Gastrocnemius medialis (tissue), 4 donors: ENCODE measurements around the gene PSAT1. TPM values are rescaled to one million over a fixed set of nuclear protein-coding genes. Genes with fewer than 3 reads are reported as not detected.

Experiments
- ATAC-seq, 2 donors: fragments of 150-250 bp; one replicate each; pipeline ENCODE4 v1.9.1; 2016
- DNase-seq, 2 donors: peaks; one replicate each; pipeline ENCODE4 v3.0.0-alpha.2; 2019
- H3K27ac ChIP-seq, 4 donors: fragments of 200-600 bp; sonication (generic); 1 replicate in 1 of 4; 2 replicates in 3 of 4; pipeline ENCODE4 v1.5.1; 2016 to 2018; ENCODE audit warnings: mild to moderate bottlenecking in 2 of 4, moderate library complexity in 1 of 4
- H3K27me3 ChIP-seq, 3 donors: fragments of 200-600 bp; sonication (generic) in 2 of 3; 1 replicate in 1 of 3; 2 replicates in 2 of 3; pipeline versions ENCODE4 v1.5.1 to v1.6.0; 2016 to 2019; ENCODE audit warnings: mild to moderate bottlenecking in 1 of 3, moderate library complexity in 1 of 3
- H3K36me3 ChIP-seq, 2 donors: fragments of 200-600 bp; sonication (generic) in 1 of 2; one replicate each; pipeline ENCODE4 v1.5.1; 2017 to 2018
- H3K4me1 ChIP-seq, 2 donors: fragments of 200-600 bp; sonication (generic) in 1 of 2; one replicate each; pipeline ENCODE4 v1.5.1; 2016 to 2017; ENCODE audit warnings: mild to moderate bottlenecking in 2 of 2
- H3K4me3 ChIP-seq, 4 donors: fragments of 200-600 bp; sonication (generic) in 3 of 4; 1 replicate in 1 of 4; 2 replicates in 3 of 4; pipeline ENCODE4 v1.5.1; 2016 to 2019; ENCODE audit warnings: mild to moderate bottlenecking in 2 of 4
- H3K9me3 ChIP-seq, 3 donors: fragments of 200-600 bp; sonication (generic) in 2 of 3; 1 replicate in 1 of 3; 2 replicates in 2 of 3; pipeline ENCODE4 v1.5.1; 2016 to 2019
- CTCF ChIP-seq, 5 experiments: fragments of 450-650 bp in 3 of 5; fragments of 200-600 bp in 2 of 5; sonication (generic) in 2 of 5; IDR thresholded peaks in 4 of 5; conservative IDR thresholded peaks in 1 of 5; 1 replicate in 4 of 5; 2 replicates in 1 of 5; pipeline ENCODE4 v1.5.1; 2016 to 2019; ENCODE audit warnings: antibody characterized with exemption in 5 of 5, mild to moderate bottlenecking in 3 of 5, moderate library complexity in 3 of 5
- POLR2A ChIP-seq, 2 donors: fragments of 450-650 bp; IDR thresholded peaks; one replicate each; pipeline ENCODE4 v1.6.1; 2017; ENCODE audit warnings: antibody characterized with exemption in 2 of 2, mild to moderate bottlenecking in 2 of 2, moderate library complexity in 2 of 2
- in situ Hi-C, 4 donors: fragments of 200-750 bp; cut with MboI; loops; one replicate each; pipeline versions ENCODE4 v1.15.0 to v1.8.0; 2017; ENCODE audit warnings: low sequenced_read_pairs in 4 of 4
- intact Hi-C: fragments of 100-400 bp; cut with DNase I; formaldehyde crosslinking; loops from one replicate; pipeline ENCODE4 v1.15.1; 2023; ENCODE audit warnings: low total_unique reads
- total RNA-seq, 4 donors: library from RNA; depleted of rRNA; stranded (reverse); fragments of >200 nt; gene quantifications; one replicate each; pipeline versions ENCODE4 v1.1.0 to v1.2.3, GENCODE V29; 2016

Gene PSAT1
- total RNA-seq, 4 donors from 2014 or later = 0.33 to 0.52 TPM; not detected in 2

GRCh38 chr9:78316166-78316892 is 19.4 kb downstream of the PSAT1 start:
- Histone ChIP-seq H3K27ac (no peak overlapping the region), H3K4me1 (no peaks in the 10 kb centered on the region), H3K27me3 (no peaks in the 10 kb centered on the region), H3K9me3 (no peaks in the 10 kb centered on the region), H3K36me3 (no peaks in the 10 kb centered on the region), H3K4me3 (no peak overlapping the region)
- DNase-seq (no peak), ATAC-seq (no peak)
- TF ChIP-seq POLR2A (IDR thresholded peaks at IDR 0.05) = no peak
- TF ChIP-seq CTCF (IDR thresholded peaks at IDR 0.05 in 4 of 5, conservative IDR thresholded peaks at IDR 0.05 in 1 of 5) = no peak
- in situ Hi-C loops = no loop called here
- intact Hi-C loops = no loop called here

- intact Hi-C loops = no loop called here
- H3K36me3 ChIP-seq = no peaks in the 10 kb centered on the region
- no peak overlapping the region for H3K4me3 ChIP-seq
- DNase-seq = no peak
- H3K9me3 ChIP-seq = no peaks in the 10 kb centered on the region
- H3K27ac ChIP-seq = no peak overlapping the region
- ATAC-seq = no peak
- in situ Hi-C loops = no loop called here
- H3K4me1 ChIP-seq = no peaks in the 10 kb centered on the region
- TF ChIP-seq POLR2A (IDR thresholded peaks at IDR 0.05) (no peak), CTCF (IDR thresholded peaks at IDR 0.05 in 4 of 5, conservative IDR thresholded peaks at IDR 0.05 in 1 of 5) (no peak)
- no peaks in the 10 kb centered on the region for H3K27me3 ChIP-seq
These were observed 22.5 kb downstream of the PSAT1 start for GRCh38 chr9:78319197-78320029.

- DNase-seq = no peak
- TF ChIP-seq CTCF (IDR thresholded peaks at IDR 0.05 in 4 of 5, conservative IDR thresholded peaks at IDR 0.05 in 1 of 5) (no peak), POLR2A (IDR thresholded peaks at IDR 0.05) (no peak)
- H3K27me3 ChIP-seq = no peaks in the 10 kb centered on the region
- intact Hi-C loops = no loop called here
- no peaks in the 10 kb centered on the region for H3K9me3 ChIP-seq
- H3K4me1 ChIP-seq = no peaks in the 10 kb centered on the region
- H3K36me3 ChIP-seq = no peaks in the 10 kb centered on the region
- ATAC-seq = no peak
- H3K4me3 ChIP-seq = no peak overlapping the region
- no peak overlapping the region for H3K27ac ChIP-seq
- in situ Hi-C loops = no loop called here
These were observed 23.2 kb downstream of the PSAT1 start for GRCh38 chr9:78320030-78320693.

- Histone ChIP-seq H3K9me3 (no peaks in the 10 kb centered on the region), H3K4me3 (no peak overlapping the region), H3K36me3 (no peaks in the 10 kb centered on the region), H3K27ac (no peak overlapping the region), H3K4me1 (no peaks in the 10 kb centered on the region), H3K27me3 (no peaks in the 10 kb centered on the region)
- no peak for ATAC-seq
- intact Hi-C loops (no loop called here), in situ Hi-C loops (no loop called here)
- DNase-seq = no peak
- no peak for TF ChIP-seq POLR2A (IDR thresholded peaks at IDR 0.05)
- TF ChIP-seq CTCF (IDR thresholded peaks at IDR 0.05 in 4 of 5, conservative IDR thresholded peaks at IDR 0.05 in 1 of 5) = no peak
These were observed 24.1 kb downstream of the PSAT1 start for GRCh38 chr9:78320875-78321496.
